Activated CD8-positive, alpha-beta memory T cell treated with anti-CD3 and anti-CD28 coated beads, Interleukin-2, amount 50 U/mL, for 1 hour (primary cell): ENCODE results near the gene MACROH2A2.
"Not testable (repeated sequence)": the region's sequence is repeated elsewhere in the genome, so short reads cannot be mapped to it uniquely, and the experiment has no call there.

Experiments
- DNase-seq: peaks from one replicate; pipeline ENCODE4 v3.0.0-alpha.2; 2020; ENCODE audit errors: extremely low read depth

MACROH2A2 gene

GRCh38 chr10:70067586-70067985 is 14.9 kb downstream of the MACROH2A2 start:
- no peak for DNase-seq

GRCh38 chr10:70068925-70069324 is 16.3 kb downstream of the MACROH2A2 start:
- no peak for DNase-seq

- DNase-seq, result no peak
These were observed 16.7 kb downstream of the MACROH2A2 start for GRCh38 chr10:70069346-70069745.

- DNase-seq, result no peak
These were observed 18.2 kb downstream of the MACROH2A2 start for GRCh38 chr10:70070834-70071233.

GRCh38 chr10:70074165-70074564 is 21.5 kb downstream of the MACROH2A2 start:
- no peak for DNase-seq

- DNase-seq, result no peak
These were observed 22.3 kb downstream of the MACROH2A2 start for GRCh38 chr10:70074971-70075370.

GRCh38 chr10:70078329-70078728 is 25.7 kb downstream of the MACROH2A2 start:
- no peak for DNase-seq

GRCh38 chr10:70078937-70079336 is 26.3 kb downstream of the MACROH2A2 start:
- DNase-seq, result no peak

GRCh38 chr10:70080789-70081188 is 28.1 kb downstream of the MACROH2A2 start:
- DNase-seq, result not testable (repeated sequence)

GRCh38 chr10:70084189-70084588 is 31.5 kb downstream of the MACROH2A2 start:
- no peak for DNase-seq

GRCh38 chr10:70085975-70086613 is 33.4 kb downstream of the MACROH2A2 start:
- DNase-seq, result no peak

- DNase-seq, result no peak
These were observed 35.1 kb downstream of the MACROH2A2 start for GRCh38 chr10:70087616-70088307.

- DNase-seq, result no peak
These were observed 35.7 kb downstream of the MACROH2A2 start for GRCh38 chr10:70088308-70088698.

GRCh38 chr10:70090013-70090412 is 37.4 kb downstream of the MACROH2A2 start:
- no peak for DNase-seq

GRCh38 chr10:70090951-70091350 is 38.3 kb downstream of the MACROH2A2 start:
- no peak for DNase-seq

- DNase-seq, result no peak
These were observed 39.7 kb downstream of the MACROH2A2 start for GRCh38 chr10:70092389-70092718.

GRCh38 chr10:70093335-70093944 is 40.8 kb downstream of the MACROH2A2 start:
- no peak for DNase-seq

- DNase-seq, result no peak
These were observed 41.6 kb downstream of the MACROH2A2 start for GRCh38 chr10:70094250-70094649.

GRCh38 chr10:70096016-70096704 is 43.5 kb downstream of the MACROH2A2 start:
- DNase-seq, result no peak

GRCh38 chr10:70096705-70097420 is 44.2 kb downstream of the MACROH2A2 start:
- DNase-seq, result no peak

GRCh38 chr10:70097459-70097858 is 44.8 kb downstream of the MACROH2A2 start:
- no peak for DNase-seq

- no peak for DNase-seq
These were observed 45.6 kb downstream of the MACROH2A2 start for GRCh38 chr10:70098271-70098670.
